ENCODE measurements around the gene BHLHE23.

DNA sequence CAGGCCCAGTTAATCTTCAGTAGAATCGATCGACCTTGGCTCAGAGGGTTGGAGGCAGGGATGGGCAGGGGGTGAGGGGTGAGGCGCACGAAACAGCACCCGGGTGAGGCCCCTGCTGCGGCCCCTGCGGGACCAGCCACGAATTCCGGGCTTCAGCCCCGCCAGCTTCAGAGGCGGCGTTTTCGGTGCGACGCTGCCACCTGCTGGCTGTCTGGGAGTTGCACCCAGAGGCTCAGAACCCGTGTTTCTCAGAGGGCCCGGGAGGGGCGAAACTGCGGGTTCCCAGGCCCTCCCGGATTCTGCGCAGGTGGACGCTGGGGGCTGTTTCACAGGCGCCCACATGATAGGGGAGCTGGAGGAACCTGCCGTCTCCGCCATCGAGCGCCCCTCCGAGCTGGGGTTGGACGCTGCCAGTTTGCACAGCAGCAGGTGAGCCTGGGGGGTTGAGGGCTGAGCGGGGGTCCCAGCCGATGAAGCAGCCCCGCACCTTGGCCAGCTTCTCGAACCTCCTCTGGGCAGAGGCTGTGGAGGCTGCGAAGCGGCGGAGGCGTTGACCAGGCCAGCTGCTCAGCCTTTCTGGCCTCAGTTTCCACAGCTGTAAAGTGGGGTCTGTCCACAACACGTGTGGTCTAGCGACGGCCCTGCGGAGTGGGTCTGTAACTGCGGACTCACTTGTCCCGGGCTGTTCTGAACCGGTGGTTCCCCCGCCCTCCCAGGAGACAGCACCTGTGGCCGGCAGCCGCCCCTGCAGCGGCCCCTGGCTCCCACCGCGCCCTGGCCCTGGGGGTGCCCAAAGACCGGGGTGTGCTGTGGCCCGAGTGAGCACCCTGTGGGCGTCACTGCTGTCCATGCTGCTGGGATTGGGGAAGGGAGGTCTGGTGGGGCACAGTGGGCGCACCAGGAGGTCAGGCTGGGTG, 2.5 kb upstream of the BHLHE23 start:
- TF ChIP-seq, protein P1, sequence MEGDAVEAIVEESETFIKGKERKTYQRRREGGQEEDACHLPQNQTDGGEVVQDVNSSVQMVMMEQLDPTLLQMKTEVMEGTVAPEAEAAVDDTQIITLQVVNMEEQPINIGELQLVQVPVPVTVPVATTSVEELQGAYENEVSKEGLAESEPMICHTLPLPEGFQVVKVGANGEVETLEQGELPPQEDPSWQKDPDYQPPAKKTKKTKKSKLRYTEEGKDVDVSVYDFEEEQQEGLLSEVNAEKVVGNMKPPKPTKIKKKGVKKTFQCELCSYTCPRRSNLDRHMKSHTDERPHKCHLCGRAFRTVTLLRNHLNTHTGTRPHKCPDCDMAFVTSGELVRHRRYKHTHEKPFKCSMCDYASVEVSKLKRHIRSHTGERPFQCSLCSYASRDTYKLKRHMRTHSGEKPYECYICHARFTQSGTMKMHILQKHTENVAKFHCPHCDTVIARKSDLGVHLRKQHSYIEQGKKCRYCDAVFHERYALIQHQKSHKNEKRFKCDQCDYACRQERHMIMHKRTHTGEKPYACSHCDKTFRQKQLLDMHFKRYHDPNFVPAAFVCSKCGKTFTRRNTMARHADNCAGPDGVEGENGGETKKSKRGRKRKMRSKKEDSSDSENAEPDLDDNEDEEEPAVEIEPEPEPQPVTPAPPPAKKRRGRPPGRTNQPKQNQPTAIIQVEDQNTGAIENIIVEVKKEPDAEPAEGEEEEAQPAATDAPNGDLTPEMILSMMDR (IDR thresholded peaks at IDR 0.05) = peak; percentile 84 to 89 (median 87)
- no peak for TF ChIP-seq POLR2A (IDR thresholded peaks at IDR 0.05)
